Right ventricle myocardium superior (tissue), 1 donor: ENCODE results near the gene ITPRIPL2. TPM values are rescaled to one million over a fixed set of nuclear protein-coding genes. Genes with fewer than 3 reads are reported as not detected.

ENCODE experiments used
- ATAC-seq: fragments of 200-7000 bp; cut with Tn5 transposase; one replicate; pipeline ENCODE4 v1.9.1; 2020; ENCODE audit warnings: mild to moderate bottlenecking; ENCODE audit not compliant: poor library complexity
- DNase-seq: peaks from one replicate; pipeline ENCODE4 v3.0.0-alpha.2; 2020
- intact Hi-C: fragments of 100-400 bp; cut with DNase I; formaldehyde crosslinking; loops from one replicate; pipeline ENCODE4 v1.11.2; 2022
- total RNA-seq: library from RNA; stranded (reverse); fragmentation: NEBNext Ultra II Directional; extraction: Animal tissue kit (Norgen Biotek cat#: 25700); gene quantifications from one replicate; pipeline ENCODE4 v1.2.1, GENCODE V29; 2021
- donor health status: DM: no; HTN: yes; CAD: no; lungs with severe emphysema.

ITPRIPL2 gene
- total RNA-seq, 1 donor from 2014 or later, result 15.7 TPM

DNA sequence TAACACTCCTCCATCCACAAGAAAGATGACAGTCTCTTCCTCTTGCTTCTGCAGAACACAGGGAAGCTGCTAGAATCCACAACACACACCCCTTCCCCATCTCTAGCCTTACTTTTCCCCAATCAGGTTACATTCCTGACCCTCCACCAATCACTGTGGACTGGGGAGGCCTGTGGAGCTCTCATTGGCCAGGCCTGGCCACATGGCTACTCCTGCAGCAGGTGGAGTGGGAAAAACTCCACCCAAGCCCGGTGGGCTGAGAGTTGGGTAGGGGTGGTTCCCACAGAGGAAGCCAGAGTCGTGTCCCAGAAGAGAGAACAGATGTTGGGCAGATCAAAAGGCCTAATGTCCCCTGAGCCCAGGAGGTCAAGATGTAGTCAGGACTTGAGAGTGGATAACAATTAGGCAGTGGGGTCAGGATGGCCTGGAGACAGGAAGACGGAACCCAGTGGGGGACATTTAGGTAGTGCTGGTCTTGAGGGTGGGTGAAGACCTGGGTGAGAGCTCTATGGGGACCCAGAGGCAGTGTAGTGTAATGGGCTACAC lies 24.3 kb upstream of the ITPRIPL2 start:
- intact Hi-C loops, result loop anchor here (10.0 kb wide), 2 partner anchors 75 to 415 kb away; partner anchors contain the start of gene SYT17
- DNase-seq (no peak), ATAC-seq (no peak)

GRCh38 chr16:19090916-19091315 lies 22.8 kb upstream of the ITPRIPL2 start:
- DNase-seq, result no peak
- intact Hi-C loops, result no loop called here
- no peak for ATAC-seq

DNA sequence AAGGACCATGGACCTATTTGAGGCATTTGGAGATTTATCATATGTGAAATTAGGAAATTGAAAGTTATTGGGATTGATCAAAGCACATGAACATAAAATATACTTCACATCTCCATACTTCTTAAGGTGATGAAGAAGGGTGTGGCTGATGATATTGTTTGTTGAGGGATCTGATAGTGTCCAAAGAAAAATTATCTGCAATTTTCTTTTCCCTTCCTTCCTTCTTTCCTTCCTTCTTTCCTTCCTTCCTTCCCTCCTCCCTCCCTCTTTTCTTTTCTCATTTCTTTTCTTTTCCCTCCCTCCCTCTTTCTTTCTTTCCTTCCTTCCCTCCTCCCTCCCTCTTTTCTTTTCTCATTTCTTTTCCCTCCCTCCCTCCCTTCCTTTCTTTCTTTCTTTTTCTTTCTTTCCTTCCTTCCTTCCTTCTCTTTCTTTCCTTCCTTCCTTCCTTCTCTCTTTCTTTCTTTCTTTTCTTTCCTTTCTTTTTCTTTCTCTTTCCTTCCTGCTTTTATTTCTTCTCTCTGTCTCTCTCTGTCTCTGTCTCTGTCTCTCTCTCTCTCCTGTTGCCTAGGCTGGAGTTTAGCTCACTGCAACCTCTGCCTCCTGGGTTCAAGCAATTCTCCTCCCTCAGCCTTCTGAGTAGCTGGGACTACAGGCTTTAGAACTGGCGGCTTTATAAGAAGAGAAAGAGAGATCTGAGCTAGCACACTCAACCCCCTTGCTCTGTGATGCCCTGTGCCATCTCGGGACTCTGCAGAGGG lies 20.9 kb upstream of the ITPRIPL2 start:
- intact Hi-C loops, result no loop called here
- DNase-seq (no peak), ATAC-seq (no peak)

DNA sequence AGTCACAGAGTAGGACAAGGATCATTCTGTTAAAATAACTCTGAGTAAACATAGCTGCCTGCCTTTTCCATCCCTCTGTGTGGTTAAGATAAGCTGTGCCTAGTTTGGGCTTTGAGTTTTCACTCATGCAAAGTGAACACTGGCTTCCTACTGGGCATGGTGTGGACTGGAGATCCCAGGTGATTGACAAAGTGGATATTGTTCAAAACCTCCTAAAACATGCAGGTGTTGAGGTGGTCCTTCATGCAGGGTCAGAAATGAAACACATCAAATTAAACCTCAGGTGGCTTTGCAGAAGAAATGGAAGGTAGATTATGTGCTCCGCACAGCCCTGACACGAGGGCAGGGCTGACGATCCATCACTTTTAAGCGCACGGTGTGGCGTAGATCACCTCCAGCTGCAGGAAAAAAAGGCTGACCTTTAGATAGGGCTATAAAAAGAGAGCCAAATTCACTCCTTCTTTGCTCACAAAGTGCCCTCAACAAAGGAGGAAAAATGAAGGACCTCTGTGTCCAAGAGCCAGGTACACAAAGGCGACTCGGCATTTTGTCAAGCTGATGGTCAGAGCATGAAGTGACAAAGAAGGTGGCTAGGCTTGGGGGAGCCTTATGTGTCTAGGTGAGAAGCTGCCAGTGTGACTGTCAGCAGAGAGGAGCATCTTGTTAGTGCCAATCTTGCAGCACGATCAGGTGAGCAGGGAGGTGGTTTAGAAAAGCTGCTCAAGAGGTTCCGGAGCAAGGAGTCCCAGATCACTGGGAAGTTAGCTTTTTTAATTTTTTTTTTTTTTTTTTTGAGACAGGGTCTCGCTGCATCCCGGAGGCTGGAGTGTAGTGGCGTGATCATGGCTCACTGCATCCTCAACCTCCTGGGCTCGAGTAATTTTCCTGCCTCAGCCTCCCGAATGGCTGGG lies 19.9 kb upstream of the ITPRIPL2 start:
- no peak for ATAC-seq
- intact Hi-C loops, result no loop called here
- no peak for DNase-seq

DNA sequence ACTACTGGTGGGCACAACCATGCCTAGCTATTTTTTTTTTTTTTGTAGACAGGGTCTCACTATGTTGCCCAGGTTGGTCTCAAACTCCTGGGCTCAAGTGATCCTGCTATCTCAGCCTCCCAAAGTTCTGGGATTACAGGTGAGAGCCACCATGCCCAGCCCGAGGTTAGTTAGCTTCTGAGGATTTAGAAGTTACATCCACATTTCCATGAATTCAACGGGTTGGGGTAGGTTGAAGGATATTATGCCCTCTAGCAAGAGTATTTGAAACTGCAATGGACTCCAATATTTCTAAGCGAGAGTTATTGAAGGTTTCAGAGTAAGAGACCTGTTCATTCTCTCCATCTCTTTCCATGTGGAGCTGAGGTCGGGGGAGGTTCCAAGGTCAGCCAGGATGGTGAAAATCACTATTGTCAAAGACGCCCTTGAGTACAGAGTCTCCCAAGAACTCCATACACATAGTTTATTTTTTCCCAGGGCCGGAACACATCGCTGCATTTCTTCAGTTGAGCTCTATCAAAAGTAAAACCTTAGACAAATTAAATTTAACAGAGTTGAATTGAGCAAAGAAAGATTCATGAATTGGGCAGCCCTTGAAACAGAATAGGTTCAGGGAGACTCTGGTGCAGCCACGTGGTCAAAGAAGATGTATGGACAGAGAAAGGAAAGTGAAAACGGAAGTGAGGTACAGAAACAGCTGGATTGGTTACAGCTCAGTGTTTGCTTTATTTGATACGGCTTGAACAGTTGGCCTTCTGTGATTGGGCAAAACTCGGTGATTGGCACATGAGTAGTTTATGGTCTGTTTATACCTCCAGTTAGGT lies 19.0 kb upstream of the ITPRIPL2 start:
- DNase-seq, result no peak
- intact Hi-C loops, result no loop called here
- ATAC-seq, result no peak

DNA sequence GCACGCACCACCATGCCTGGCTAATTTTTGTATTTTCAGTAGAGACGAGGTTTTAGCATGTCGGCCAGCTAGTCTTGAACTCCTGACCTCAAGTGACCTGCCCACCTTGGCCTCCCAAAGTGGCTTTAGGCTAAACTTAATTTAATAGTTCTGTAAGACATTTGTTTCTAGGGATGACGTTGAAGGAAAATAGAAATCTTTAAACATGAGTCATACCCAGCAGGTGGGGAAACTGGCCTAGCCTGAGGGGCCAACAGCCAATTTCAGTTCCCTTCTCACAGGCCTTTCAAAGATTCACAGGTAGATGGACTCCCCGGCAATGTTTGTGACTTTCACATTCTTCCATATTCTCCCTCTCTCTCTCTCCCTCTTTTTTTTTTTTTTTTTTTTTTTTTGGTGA lies 18.1 kb upstream of the ITPRIPL2 start:
- intact Hi-C loops, result no loop called here
- no peak for ATAC-seq
- no peak for DNase-seq

DNA sequence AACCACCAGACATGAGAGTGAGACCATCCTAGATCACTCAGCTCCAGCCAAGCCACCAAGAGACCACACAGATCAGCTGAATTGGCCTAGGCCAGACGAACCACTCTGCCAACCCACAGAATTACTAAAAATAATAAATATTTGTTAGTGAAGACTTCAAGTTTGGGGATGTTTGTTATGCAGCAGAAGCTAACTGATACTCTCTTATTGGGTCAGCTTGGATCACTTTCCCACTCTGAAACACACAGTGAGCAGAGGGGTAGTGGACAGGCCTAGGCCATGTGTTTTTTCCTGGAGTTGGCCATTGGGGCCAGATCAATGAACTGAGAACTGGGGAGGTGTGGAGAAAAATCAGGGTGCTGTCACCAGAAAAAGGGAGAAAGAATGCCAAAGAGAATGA lies 15.6 kb upstream of the ITPRIPL2 start:
- ATAC-seq (no peak), DNase-seq (no peak)
- intact Hi-C loops, result no loop called here

- ATAC-seq (no peak), DNase-seq (no peak)
- intact Hi-C loops, result no loop called here
Measured at GRCh38 chr16:19102187-19102872, 11.4 kb upstream of the ITPRIPL2 start.

- DNase-seq (no peak), ATAC-seq (no peak)
- intact Hi-C loops, result no loop called here
Measured at GRCh38 chr16:19104607-19105006, 9.2 kb upstream of the ITPRIPL2 start.

- DNase-seq (no peak), ATAC-seq (no peak)
- intact Hi-C loops, result no loop called here
Measured at GRCh38 chr16:19105131-19105530, 8.6 kb upstream of the ITPRIPL2 start.

GRCh38 chr16:19105891-19106624 lies 7.7 kb upstream of the ITPRIPL2 start:
- ATAC-seq (no peak), DNase-seq (no peak)
- intact Hi-C loops, result no loop called here

DNA sequence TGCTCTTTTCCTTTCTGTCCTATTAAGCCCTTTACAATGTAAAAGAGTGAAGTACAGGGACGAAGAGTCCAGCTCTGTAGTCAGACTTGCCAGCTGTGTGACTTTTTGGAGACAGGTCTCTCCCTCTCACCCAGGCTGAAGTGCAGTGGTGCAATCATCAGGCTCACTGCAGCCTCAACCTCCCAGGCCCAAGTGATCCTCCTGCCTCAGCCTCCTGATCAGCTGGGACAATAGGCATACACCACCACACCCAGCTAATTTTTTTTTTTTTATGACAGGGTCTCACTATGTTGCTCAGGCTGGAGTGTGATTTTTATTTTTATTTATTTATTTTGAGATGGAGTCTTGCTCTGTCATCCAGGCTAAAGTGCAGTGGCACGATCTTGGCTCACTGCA lies 7.1 kb upstream of the ITPRIPL2 start:
- intact Hi-C loops, result no loop called here
- DNase-seq (no peak), ATAC-seq (no peak)

GRCh38 chr16:19108409-19109287 lies 5.1 kb upstream of the ITPRIPL2 start:
- DNase-seq, result no peak
- no peak for ATAC-seq
- intact Hi-C loops, result no loop called here

DNA sequence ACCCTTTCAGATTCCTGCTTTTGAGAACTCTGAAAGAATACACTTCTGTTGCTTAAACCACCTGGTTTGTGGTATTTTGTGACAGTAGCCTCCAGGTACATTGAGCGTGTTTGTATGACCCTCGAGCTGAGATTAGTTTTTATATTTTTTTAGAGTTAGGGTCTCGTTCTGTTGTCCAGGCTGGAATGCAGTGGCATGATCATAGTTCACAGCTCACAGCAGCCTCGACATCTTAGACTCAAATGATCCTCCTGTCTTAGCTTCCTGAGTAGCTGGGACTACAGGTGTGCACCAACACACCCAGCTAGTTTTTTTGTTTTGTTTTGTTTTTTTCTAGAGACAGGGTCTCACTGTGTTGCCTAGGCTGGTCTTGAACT lies 4.5 kb upstream of the ITPRIPL2 start:
- DNase-seq (no peak), ATAC-seq (no peak)
- intact Hi-C loops, result no loop called here

GRCh38 chr16:19110537-19111360 lies 3.0 kb upstream of the ITPRIPL2 start:
- intact Hi-C loops, result no loop called here
- ATAC-seq (no peak), DNase-seq (no peak)

- DNase-seq (no peak), ATAC-seq (no peak)
- intact Hi-C loops, result no loop called here
Measured at GRCh38 chr16:19112099-19112407, 1.7 kb upstream of the ITPRIPL2 start.
